GM12878 (cell line): ENCODE measurements around the gene SYNDIG1.

Experiments used
- BHLHE40 ChIP-seq, 2 experiments: fragments of 450-650 bp in 1 of 2; IDR thresholded peaks; 2 replicates each; pipeline ENCODE4 v1.6.1; 2011 to 2017; ENCODE audit warnings: low read depth in 2 of 2, borderline replicate concordance in 1 of 2, improper control_type of control experiment in 1 of 2, low read length in 1 of 2, mild to moderate bottlenecking in 1 of 2
- CEBPB ChIP-seq, 2 experiments: fragments of 150-350 bp in 1 of 2; IDR thresholded peaks; 2 replicates each; pipeline ENCODE4 v1.6.1; 2012 to 2014; ENCODE audit warnings: low read depth in 2 of 2, low read length in 2 of 2, borderline replicate concordance in 1 of 2, inconsistent platforms in 1 of 2
- CTCF ChIP-seq, 3 experiments: IDR thresholded peaks in 2 of 3; conservative IDR thresholded peaks in 1 of 3; 2 replicates each; pipeline ENCODE4 v1.5.1; 2011; ENCODE audit warnings: low read depth in 3 of 3, low read length in 3 of 3, mild to moderate bottlenecking in 3 of 3, control low read depth in 2 of 3, moderate library complexity in 2 of 3, inconsistent platforms in 1 of 3, mixed read lengths in 1 of 3; ENCODE audit not compliant: control insufficient read depth in 2 of 3, insufficient read depth in 1 of 3; ENCODE audit errors: extremely low read depth in 1 of 3
- EZH2 ChIP-seq: IDR thresholded peaks from 2 replicates; pipeline ENCODE4 v1.6.1; 2012; ENCODE audit warnings: low read depth, mild to moderate bottlenecking, control low read depth, inconsistent platforms, low read length, borderline replicate concordance; ENCODE audit not compliant: control insufficient read depth
- MTA2 ChIP-seq: fragments of 450-650 bp; IDR thresholded peaks from 2 replicates; pipeline ENCODE4 v1.6.1; 2016; ENCODE audit warnings: low read depth, mild to moderate bottlenecking, moderate library complexity
- NR2C2 ChIP-seq: IDR thresholded peaks from 2 replicates; pipeline ENCODE4 v1.6.1; 2011; ENCODE audit warnings: borderline replicate concordance, low read depth; ENCODE audit not compliant: control insufficient read depth, insufficient read length
- POLR2AphosphoS5 ChIP-seq: IDR thresholded peaks from 2 replicates; pipeline ENCODE4 v1.6.1; 2011; ENCODE audit warnings: mild to moderate bottlenecking, low read length, inconsistent platforms
- RBBP5 ChIP-seq: fragments of 200-600 bp; sonication (generic); conservative IDR thresholded peaks from 2 replicates; pipeline ENCODE4 v1.6.1; 2016
- SIX5 ChIP-seq: IDR thresholded peaks from 2 replicates; pipeline ENCODE4 v1.6.1; 2011; ENCODE audit warnings: mild to moderate bottlenecking, low read depth, low read length, moderate library complexity; ENCODE audit not compliant: severe bottlenecking
- TCF12 ChIP-seq: IDR thresholded peaks from 2 replicates; pipeline ENCODE4 v1.6.1; 2011; ENCODE audit warnings: low read depth, mild to moderate bottlenecking, low read length
- TF ChIP-seq, protein P1 (sequence below): fragments of 450-650 bp; IDR thresholded peaks from 2 replicates; pipeline ENCODE4 v1.6.1; 2017; ENCODE audit warnings: mild to moderate bottlenecking

DNA sequence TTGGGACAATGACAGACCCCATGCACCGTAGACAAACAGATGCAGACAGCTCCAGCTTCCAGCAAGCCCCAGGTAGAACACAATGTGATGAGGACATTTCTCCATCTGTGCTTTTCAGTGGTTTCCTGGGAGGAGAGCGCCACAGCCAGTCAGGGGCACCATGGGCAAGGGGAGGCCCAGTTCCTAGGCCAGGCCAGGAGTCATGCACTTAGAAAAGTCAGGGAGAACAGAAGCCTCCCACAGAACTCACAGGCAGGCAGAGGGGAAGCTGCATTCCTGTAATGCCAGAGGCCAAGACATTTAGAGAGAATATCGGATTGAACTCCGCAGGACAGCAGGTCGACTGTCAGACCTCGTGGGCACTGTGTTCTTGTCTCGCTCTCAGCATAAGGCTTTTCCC lies 9.2 kb downstream of the SYNDIG1 start:
- no peak for TF ChIP-seq CTCF (IDR thresholded peaks at IDR 0.05 in 2 of 3, conservative IDR thresholded peaks at IDR 0.05 in 1 of 3; ENCODE audit: control insufficient read depth in 2 of 3, extremely low read depth in 1 of 3, insufficient read depth in 1 of 3, low read depth in 3 of 3, low read length in 3 of 3)
- no peak for TF ChIP-seq NR2C2
- TF ChIP-seq EZH2 = no peak
- TF ChIP-seq BHLHE40 (IDR thresholded peaks at IDR 0.05; ENCODE audit: borderline replicate concordance in 1 of 2, low read depth in 2 of 2, low read length in 1 of 2) = no peak
- TF ChIP-seq POLR2AphosphoS5 = no peak
- TF ChIP-seq, protein P1, sequence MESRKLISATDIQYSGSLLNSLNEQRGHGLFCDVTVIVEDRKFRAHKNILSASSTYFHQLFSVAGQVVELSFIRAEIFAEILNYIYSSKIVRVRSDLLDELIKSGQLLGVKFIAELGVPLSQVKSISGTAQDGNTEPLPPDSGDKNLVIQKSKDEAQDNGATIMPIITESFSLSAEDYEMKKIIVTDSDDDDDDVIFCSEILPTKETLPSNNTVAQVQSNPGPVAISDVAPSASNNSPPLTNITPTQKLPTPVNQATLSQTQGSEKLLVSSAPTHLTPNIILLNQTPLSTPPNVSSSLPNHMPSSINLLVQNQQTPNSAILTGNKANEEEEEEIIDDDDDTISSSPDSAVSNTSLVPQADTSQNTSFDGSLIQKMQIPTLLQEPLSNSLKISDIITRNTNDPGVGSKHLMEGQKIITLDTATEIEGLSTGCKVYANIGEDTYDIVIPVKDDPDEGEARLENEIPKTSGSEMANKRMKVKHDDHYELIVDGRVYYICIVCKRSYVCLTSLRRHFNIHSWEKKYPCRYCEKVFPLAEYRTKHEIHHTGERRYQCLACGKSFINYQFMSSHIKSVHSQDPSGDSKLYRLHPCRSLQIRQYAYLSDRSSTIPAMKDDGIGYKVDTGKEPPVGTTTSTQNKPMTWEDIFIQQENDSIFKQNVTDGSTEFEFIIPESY = no peak
- no peak for TF ChIP-seq SIX5
- TF ChIP-seq TCF12 = no peak
- no peak for TF ChIP-seq CEBPB (IDR thresholded peaks at IDR 0.05; ENCODE audit: borderline replicate concordance in 1 of 2, low read depth in 2 of 2, low read length in 2 of 2)
- no peak for TF ChIP-seq RBBP5
- no peak for TF ChIP-seq MTA2
